Measurements from ENCODE around the gene ADGRF3. TPM values are rescaled to one million over a fixed set of nuclear protein-coding genes. Genes with fewer than 3 reads are reported as not detected.

ADGRF3 gene
- total and polyA plus RNA-seq, 2 donors (not counting 1 experiment from before 2014, with no cell fraction given), result 0.47 to 1.00 TPM

- no peaks in the 10 kb centered on the region for H4K20me1 ChIP-seq (ENCODE audit: control insufficient read depth, insufficient read depth, low read length, poor library complexity, severe bottlenecking)
- CTCF ChIA-PET, result no interaction called here
- Mint-ChIP-seq H3K9me3 (ENCODE audit: insufficient read depth) (no peaks in the 10 kb centered on the region), H3K27ac (no peak overlapping the region), H3K27me3 (no peaks in the 10 kb centered on the region), H3K4me1 (no peaks in the 10 kb centered on the region), H3K4me3 (no peak overlapping the region)
- no peaks in the 10 kb centered on the region for H3K4me1 ChIP-seq (ENCODE audit: control insufficient read depth in 2 of 2, insufficient read depth in 2 of 2, low read length in 2 of 2)
- WGBS (ENCODE audit: insufficient coverage), result 88% methylated on average over 6 of the region's 8 CpGs
- DNase-seq (no peak), ATAC-seq (ENCODE audit: low read depth) (no peak)
- H3K79me2 ChIP-seq (ENCODE audit: control insufficient read depth, insufficient read depth, low read length), result no peaks in the 10 kb centered on the region
- no peak overlapping the region for H3K9ac ChIP-seq (ENCODE audit: low read length)
- no peak for TF ChIP-seq EZH2 (IDR thresholded peaks at IDR 0.05; ENCODE audit: borderline replicate concordance, insufficient read depth, low read depth, low read length, poor library complexity, severe bottlenecking)
- TF ChIP-seq CTCF (IDR thresholded peaks at IDR 0.05), result no peak
- no peak overlapping the region for H3K4me3 ChIP-seq (ENCODE audit: control extremely low read depth in 1 of 5, extremely low read depth in 1 of 5, insufficient read depth in 1 of 5, low read depth in 2 of 5, low read length in 4 of 5)
- no peak overlapping the region for H3K4me2 ChIP-seq (replicated peaks; ENCODE audit: low read depth, low read length, poor library complexity, severe bottlenecking)
- H2AFZ ChIP-seq (ENCODE audit: insufficient read depth, low read depth, low read length, poor library complexity, severe bottlenecking), result no peak overlapping the region
- H3K27me3 ChIP-seq (replicated peaks in 1 of 4; ENCODE audit: control extremely low read depth in 1 of 4, control insufficient read depth in 3 of 4, insufficient read depth in 4 of 4, low read length in 3 of 4), result no peaks in the 10 kb centered on the region
- no peak overlapping the region for H3K27ac ChIP-seq (ENCODE audit: low read length in 2 of 2)
- no peaks in the 10 kb centered on the region for H3K36me3 ChIP-seq (replicated peaks in 1 of 2; ENCODE audit: control extremely low read depth in 1 of 2, control insufficient read depth in 1 of 2, extremely low read depth in 1 of 2, insufficient read depth in 2 of 2, low read length in 1 of 2)
- POLR2A ChIA-PET, result no interaction called here
- no peaks in the 10 kb centered on the region for H3K9me3 ChIP-seq (ENCODE audit: control extremely low read depth in 1 of 3, control insufficient read depth in 2 of 3, insufficient read depth in 1 of 3, low read length in 2 of 3)
- intact Hi-C loops (cut with micrococcal nuclease), result no loop called here
Measured at GRCh38 chr2:26314243-26314642, 32.3 kb downstream of the ADGRF3 start.

- Mint-ChIP-seq H3K27me3 (no peaks in the 10 kb centered on the region), H3K4me1 (no peaks in the 10 kb centered on the region), H3K4me3 (no peak overlapping the region), H3K27ac (no peak overlapping the region), H3K9me3 (ENCODE audit: insufficient read depth) (no peaks in the 10 kb centered on the region)
- Histone ChIP-seq H3K9ac (ENCODE audit: low read length) (no peak overlapping the region), H3K27me3 (replicated peaks in 1 of 4; ENCODE audit: control extremely low read depth in 1 of 4, control insufficient read depth in 3 of 4, insufficient read depth in 4 of 4, low read length in 3 of 4) (no peaks in the 10 kb centered on the region), H3K4me3 (ENCODE audit: control extremely low read depth in 1 of 5, extremely low read depth in 1 of 5, insufficient read depth in 1 of 5, low read depth in 2 of 5, low read length in 4 of 5) (no peak overlapping the region), H3K9me3 (ENCODE audit: control extremely low read depth in 1 of 3, control insufficient read depth in 2 of 3, insufficient read depth in 1 of 3, low read length in 2 of 3) (no peaks in the 10 kb centered on the region), H3K4me2 (replicated peaks; ENCODE audit: low read depth, low read length, poor library complexity, severe bottlenecking) (no peak overlapping the region), H2AFZ (ENCODE audit: insufficient read depth, low read depth, low read length, poor library complexity, severe bottlenecking) (no peak overlapping the region), H3K27ac (ENCODE audit: low read length in 2 of 2) (no peak overlapping the region), H3K4me1 (ENCODE audit: control insufficient read depth in 2 of 2, insufficient read depth in 2 of 2, low read length in 2 of 2) (no peaks in the 10 kb centered on the region), H3K79me2 (ENCODE audit: control insufficient read depth, insufficient read depth, low read length) (no peaks in the 10 kb centered on the region), H4K20me1 (ENCODE audit: control insufficient read depth, insufficient read depth, low read length, poor library complexity, severe bottlenecking) (no peaks in the 10 kb centered on the region), H3K36me3 (replicated peaks in 1 of 2; ENCODE audit: control extremely low read depth in 1 of 2, control insufficient read depth in 1 of 2, extremely low read depth in 1 of 2, insufficient read depth in 2 of 2, low read length in 1 of 2) (no peaks in the 10 kb centered on the region)
- DNase-seq (no peak), ATAC-seq (ENCODE audit: low read depth) (no peak)
- POLR2A ChIA-PET, result no interaction called here
- 92% methylated on average over 12 of the region's 12 CpGs for WGBS (ENCODE audit: insufficient coverage)
- TF ChIP-seq EZH2 (IDR thresholded peaks at IDR 0.05; ENCODE audit: borderline replicate concordance, insufficient read depth, low read depth, low read length, poor library complexity, severe bottlenecking) (no peak), CTCF (IDR thresholded peaks at IDR 0.05) (no peak)
- CTCF ChIA-PET, result no interaction called here
- intact Hi-C loops (cut with micrococcal nuclease), result no loop called here
Measured at GRCh38 chr2:26313446-26313845, 33.1 kb downstream of the ADGRF3 start.
